Subcutaneous adipose tissue (tissue), 4 donors: Measurements from ENCODE around the gene POU3F1. TPM values are rescaled to one million over a fixed set of nuclear protein-coding genes. Genes with fewer than 3 reads are reported as not detected.

Experiments used
- total RNA-seq, 4 donors: library from RNA; depleted of rRNA; stranded (reverse); fragments of >200 nt; gene quantifications; one replicate each; pipeline ENCODE4 v1.1.0, GENCODE V29; 2016
- TF ChIP-seq, protein P1 (sequence below): fragments of 450-650 bp; IDR thresholded peaks from one replicate; pipeline ENCODE4 v1.5.1; 2016; ENCODE audit warnings: low read depth, mild to moderate bottlenecking, control low read depth, antibody characterized with exemption, moderate library complexity

POU3F1 gene
- total RNA-seq, 4 donors from 2014 or later, result not detected

DNA sequence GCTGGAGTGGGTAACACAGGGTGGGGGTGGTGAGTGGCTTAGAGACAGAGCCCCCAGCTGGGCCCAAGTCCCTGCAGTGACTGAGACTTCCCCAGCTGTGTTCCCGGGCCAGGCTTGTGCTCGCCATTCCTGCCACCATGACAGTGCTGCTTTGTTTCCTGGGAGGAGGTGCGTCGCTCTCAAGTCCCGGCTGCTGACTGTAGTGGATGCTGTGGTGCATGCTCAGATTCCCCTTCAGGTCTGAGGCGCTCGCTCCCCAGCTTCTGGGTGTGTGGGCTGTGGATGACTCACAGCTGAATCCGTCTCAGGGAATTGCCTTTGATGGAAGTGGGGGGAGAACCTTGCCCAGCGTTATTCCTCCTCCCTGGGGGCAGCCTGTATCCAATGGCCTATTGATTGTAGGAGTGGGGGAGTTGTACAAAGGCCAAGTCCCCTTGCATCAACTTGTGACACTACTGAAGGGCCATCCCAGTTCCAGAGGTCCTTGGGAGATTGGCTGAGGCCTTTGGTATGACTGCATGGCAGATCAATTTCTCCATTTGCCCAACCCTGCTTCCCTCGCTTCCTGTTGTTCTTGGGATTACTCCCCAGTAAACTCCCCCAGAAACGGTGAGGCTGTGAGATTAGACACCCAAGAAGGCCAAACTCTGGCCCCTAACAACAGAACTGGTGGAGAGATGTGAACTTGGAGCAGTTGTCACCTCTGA is 17.8 kb upstream of the POU3F1 start:
- TF ChIP-seq, protein P1, sequence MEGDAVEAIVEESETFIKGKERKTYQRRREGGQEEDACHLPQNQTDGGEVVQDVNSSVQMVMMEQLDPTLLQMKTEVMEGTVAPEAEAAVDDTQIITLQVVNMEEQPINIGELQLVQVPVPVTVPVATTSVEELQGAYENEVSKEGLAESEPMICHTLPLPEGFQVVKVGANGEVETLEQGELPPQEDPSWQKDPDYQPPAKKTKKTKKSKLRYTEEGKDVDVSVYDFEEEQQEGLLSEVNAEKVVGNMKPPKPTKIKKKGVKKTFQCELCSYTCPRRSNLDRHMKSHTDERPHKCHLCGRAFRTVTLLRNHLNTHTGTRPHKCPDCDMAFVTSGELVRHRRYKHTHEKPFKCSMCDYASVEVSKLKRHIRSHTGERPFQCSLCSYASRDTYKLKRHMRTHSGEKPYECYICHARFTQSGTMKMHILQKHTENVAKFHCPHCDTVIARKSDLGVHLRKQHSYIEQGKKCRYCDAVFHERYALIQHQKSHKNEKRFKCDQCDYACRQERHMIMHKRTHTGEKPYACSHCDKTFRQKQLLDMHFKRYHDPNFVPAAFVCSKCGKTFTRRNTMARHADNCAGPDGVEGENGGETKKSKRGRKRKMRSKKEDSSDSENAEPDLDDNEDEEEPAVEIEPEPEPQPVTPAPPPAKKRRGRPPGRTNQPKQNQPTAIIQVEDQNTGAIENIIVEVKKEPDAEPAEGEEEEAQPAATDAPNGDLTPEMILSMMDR, result no peak

DNA sequence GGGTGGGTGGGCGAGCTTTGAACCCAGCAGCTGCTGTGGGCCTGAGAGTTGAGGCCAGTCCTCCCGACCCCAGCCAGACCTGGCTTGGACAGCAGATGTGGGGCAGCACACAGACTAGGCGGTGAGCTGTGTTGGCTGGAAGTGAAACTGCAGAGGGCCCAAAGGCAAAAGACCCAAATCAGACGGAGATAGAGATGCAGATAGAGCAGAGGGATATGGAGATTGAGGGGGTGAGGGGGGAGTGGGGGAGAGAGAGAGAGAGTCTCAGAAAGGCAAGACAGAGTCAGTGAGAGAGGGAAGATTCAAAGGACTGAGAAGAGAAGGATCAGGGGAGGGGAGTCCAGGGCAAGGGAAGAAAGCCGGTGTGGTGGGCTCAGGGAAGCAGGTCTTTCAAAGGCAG is 17.0 kb upstream of the POU3F1 start:
- TF ChIP-seq, protein P1, result no peak

DNA sequence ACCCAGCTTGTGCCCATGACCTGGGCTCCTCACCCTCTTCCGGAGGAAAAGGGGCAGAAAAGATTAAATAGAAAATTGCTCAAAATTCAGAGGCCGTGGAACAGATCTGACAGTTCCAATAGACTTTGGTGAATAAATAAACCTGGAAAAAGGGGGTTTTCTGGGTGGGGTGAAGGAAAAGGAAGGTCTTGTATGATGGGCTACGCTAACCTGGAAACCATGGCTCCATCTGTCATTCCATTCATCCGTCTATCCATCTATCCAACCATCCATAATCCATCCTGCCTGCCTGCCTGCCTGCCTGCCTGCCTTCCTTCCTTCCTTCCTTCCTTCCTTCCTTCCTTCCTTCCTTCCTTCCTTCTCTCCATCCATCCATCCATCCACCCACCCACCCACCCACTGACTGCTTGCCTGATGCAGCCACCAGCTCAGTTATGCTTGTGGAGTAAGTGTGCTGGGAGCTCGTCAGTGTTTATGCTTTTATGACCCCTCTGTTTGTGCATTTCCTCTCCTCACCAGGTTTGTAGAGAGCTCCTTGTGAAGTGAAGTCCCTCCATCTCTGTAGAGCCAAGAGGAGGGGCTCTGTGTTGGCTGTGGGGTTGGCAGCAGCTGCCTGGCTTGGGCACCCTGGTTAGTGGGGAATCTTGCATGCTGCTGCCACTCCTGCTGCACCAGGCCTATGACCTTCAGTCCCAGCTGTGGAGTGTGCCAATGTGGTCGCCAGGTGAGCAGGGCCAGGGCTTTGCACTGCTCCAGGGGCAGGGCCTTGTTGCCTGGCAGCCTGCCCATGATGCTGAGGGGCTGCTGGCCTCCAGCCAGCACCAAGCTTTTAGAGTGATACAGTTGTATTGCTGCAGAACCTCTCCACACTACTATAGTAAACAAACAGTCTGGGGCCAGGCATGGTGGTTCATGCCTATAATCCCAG is 16.0 kb upstream of the POU3F1 start:
- TF ChIP-seq, protein P1, result no peak

DNA sequence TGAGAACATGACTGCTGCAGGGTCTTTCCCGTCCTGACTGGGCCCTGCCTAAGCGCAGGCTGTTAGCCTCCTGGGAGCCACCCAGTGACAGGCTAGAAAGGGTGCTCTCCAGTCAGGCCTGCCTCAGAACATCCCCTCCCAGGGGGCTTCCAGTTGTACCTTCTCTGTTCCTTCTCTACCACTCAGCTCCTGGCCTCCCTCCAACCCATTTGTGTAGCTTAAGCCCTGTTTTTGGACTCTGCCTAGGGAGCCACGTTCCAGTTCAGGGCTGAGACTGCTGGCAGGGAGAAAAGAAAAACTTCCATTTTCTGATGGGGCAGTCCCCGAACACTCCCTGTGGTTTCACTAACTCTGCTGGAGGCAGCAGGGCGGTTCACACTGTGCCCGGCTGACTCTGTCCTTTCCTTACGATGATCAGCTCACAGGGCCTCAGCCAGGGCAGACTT is 15.3 kb upstream of the POU3F1 start:
- TF ChIP-seq, protein P1, result no peak

DNA sequence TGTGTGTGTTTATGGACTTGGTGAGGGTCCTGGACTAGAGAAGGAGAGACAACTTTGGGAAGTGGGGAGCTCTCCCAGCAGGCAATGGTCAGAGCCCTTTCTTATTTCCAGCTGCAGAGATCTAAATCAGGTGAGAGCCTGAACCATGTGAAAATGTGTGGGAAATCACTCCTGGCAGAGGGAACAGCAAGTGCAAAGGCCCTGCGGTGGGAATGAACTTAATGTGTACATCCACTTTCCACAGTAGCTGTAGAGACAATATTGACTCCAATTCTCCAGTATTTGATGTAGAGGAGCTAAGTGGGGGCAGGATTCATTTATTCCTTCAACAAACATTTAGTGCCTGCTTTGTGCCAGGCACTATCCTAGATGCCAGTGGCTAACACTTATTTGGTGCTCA is 14.7 kb upstream of the POU3F1 start:
- TF ChIP-seq, protein P1, result no peak

DNA sequence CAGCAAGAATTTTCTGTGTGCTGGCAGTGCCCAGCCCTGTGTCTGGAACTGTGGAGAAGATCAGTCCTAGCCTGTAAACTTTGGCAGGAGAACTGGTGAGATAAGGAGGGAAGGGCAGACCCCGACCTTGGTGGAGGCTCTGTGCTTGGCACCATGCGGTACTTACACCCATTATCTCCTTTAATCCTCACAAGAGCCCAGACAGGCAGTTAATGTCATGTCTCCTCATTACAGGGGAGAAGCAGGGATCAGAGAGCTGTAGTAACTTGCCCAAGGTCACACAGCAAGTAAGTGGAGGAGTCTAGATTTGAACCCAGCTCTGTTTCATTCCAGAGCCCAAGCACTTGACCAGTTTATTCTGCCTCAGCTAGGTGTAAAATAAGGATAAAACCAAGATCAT is 13.9 kb upstream of the POU3F1 start:
- TF ChIP-seq, protein P1, result no peak

DNA sequence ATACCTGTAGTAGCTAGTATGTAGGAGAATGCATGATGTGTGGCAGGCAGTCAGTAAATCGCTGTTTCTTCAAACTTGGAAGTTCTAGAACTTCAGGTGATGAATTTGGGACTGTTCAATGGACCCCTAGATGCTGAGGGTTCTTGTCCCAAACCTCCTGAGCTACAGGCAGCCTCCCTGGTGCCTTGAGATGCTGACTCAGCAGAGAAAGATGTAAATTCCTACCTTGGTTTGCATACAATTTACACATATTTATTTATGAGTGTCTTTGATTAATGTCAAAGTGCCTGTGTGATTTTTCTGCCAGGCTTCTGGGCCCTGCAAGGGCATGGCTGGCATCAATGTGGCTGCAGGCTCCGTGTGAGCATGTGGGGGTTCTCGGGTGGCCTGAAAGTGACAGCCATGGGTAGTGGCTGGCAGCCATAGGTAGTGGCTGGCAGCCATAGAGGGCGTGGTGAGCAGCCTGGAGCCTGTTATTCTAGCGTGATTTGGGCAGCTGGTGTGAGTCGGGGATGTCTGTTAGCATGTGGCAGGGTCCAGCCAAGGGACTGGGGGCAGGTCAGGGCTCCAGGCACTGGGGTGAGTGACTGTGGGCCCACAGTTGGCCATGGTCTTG is 13.2 kb upstream of the POU3F1 start:
- TF ChIP-seq, protein P1, result no peak
